PC-3 (cell line): ENCODE data around the gene CMTM4. TPM values are rescaled to one million over a fixed set of nuclear protein-coding genes. Genes with fewer than 3 reads are reported as not detected.
A peak's percentile ranks its signal among the peaks of the same experiment; 100 is the strongest.

Source experiments
- ATAC-seq: fragments of 200-7000 bp; cut with Tn5 transposase; 2 replicates; pipeline ENCODE4 v1.9.1; 2020; ENCODE audit warnings: mild to moderate bottlenecking, moderate library complexity
- Bru-seq: library from RNA; stranded (reverse); fragments of 400-500 nt; gene quantifications from one replicate; lab custom pipeline; 2021; lab: Mats Ljungman, UMichigan
- BruChase-seq, 2 experiments: library from RNA; stranded (reverse); fragments of 400-500 nt; gene quantifications; one replicate each; lab custom pipeline; 2021; lab: Mats Ljungman, UMichigan
- BruUV-seq: library from RNA; stranded (reverse); fragments of 400-500 nt; replicated peaks from 2 replicates; lab custom pipeline; 2021; lab: Mats Ljungman, UMichigan
- CTCF ChIA-PET: fragments of 300-600 bp; sonication (Branson Sonifier 250); formaldehyde crosslinking; loops from one replicate; lab custom pipeline; 2022; ENCODE audit warnings: antibody characterized with exemption; lab: Charles Lee
- POLR2A ChIA-PET: fragments of 300-600 bp; sonication (Branson Sonifier 250); formaldehyde crosslinking; loops from one replicate; lab custom pipeline; 2022; ENCODE audit warnings: antibody characterized with exemption; ENCODE audit not compliant: unreplicated experiment; lab: Charles Lee
- DNase-seq: peaks from one replicate; pipeline ENCODE4 v3.0.0-alpha.2; 2015
- H2AFZ ChIP-seq: fragments of 300-600 bp; sonication (generic); 2 replicates; pipeline ENCODE4 v1.6.0; 2016; ENCODE audit warnings: antibody characterized with exemption, low read length
- H3F3A ChIP-seq: fragments of 300-600 bp; sonication (generic); one replicate; pipeline ENCODE4 v1.6.0; 2017; ENCODE audit warnings: antibody characterized with exemption, low read length, control low read depth, mild to moderate bottlenecking; ENCODE audit not compliant: unreplicated experiment
- H3K27ac ChIP-seq: fragments of 300-600 bp; sonication (generic); 2 replicates; pipeline ENCODE4 v1.5.1; 2016; ENCODE audit warnings: mild to moderate bottlenecking, low read length
- H3K27me3 ChIP-seq: fragments of 300-600 bp; sonication (generic); 2 replicates; pipeline ENCODE4 v1.6.1; 2016; ENCODE audit warnings: low read length, mixed read lengths
- H3K36me3 ChIP-seq: fragments of 300-600 bp; sonication (generic); 2 replicates; pipeline ENCODE4 v1.6.1; 2016; ENCODE audit warnings: low read depth, mixed run types, low read length, mixed read lengths
- H3K4me1 ChIP-seq: fragments of 300-600 bp; sonication (generic); 2 replicates; pipeline ENCODE4 v1.5.1; 2016; ENCODE audit warnings: low read length; ENCODE audit not compliant: insufficient read depth
- H3K4me2 ChIP-seq: fragments of 300-600 bp; sonication (generic); 2 replicates; pipeline ENCODE4 v1.6.0; 2016; ENCODE audit warnings: low read length
- H3K4me3 ChIP-seq: fragments of 300-600 bp; sonication (generic); 2 replicates; pipeline ENCODE4 v1.5.1; 2016; ENCODE audit warnings: mild to moderate bottlenecking, low read length, mixed read lengths
- H3K79me2 ChIP-seq: fragments of 300-600 bp; sonication (generic); 2 replicates; pipeline ENCODE4 v1.6.1; 2017; ENCODE audit warnings: low read length, mixed read lengths
- H3K9ac ChIP-seq: fragments of 300-600 bp; sonication (generic); 2 replicates; pipeline ENCODE4 v1.6.0; 2016; ENCODE audit warnings: mild to moderate bottlenecking, low read length
- H3K9me2 ChIP-seq: fragments of 300-600 bp; sonication (generic); replicated peaks from 2 replicates; pipeline ENCODE4 v1.6.1; 2016; ENCODE audit warnings: mixed run types, low read length, mixed read lengths
- H3K9me3 ChIP-seq: fragments of 300-600 bp; sonication (generic); 2 replicates; pipeline ENCODE4 v1.6.1; 2016; ENCODE audit warnings: low read length, mixed read lengths
- H4K20me1 ChIP-seq: fragments of 300-600 bp; sonication (generic); 2 replicates; pipeline ENCODE4 v1.6.1; 2016; ENCODE audit warnings: low read length, mixed read lengths
- CTCF ChIP-seq: fragments of 300-600 bp; sonication (generic); conservative IDR thresholded peaks from 2 replicates; pipeline ENCODE4 v1.5.1; 2017; ENCODE audit warnings: antibody characterized with exemption, low read depth, mild to moderate bottlenecking, low read length
- EZH2 ChIP-seq: fragments of 300-600 bp; sonication (generic); IDR thresholded peaks from one replicate; pipeline ENCODE4 v1.6.1; 2017; ENCODE audit warnings: antibody characterized with exemption, mild to moderate bottlenecking, low read length; ENCODE audit not compliant: unreplicated experiment
- EZH2phosphoT487 ChIP-seq: fragments of 300-600 bp; sonication (generic); IDR thresholded peaks from 2 replicates; pipeline ENCODE4 v1.6.1; 2018; ENCODE audit warnings: mild to moderate bottlenecking, antibody characterized with exemption, low read length, borderline replicate concordance
- intact Hi-C: fragments of 100-400 bp; cut with micrococcal nuclease; formaldehyde crosslinking; loops from 2 replicates; pipeline ENCODE4 v1.9.0; 2023
- long read RNA-seq: library from polyadenylated mRNA; unstranded; transcript quantifications from one replicate; pipeline ENCODE4 v2.0.0, GENCODE V29; 2021; ENCODE audit not compliant: unreplicated experiment
- total RNA-seq: library from RNA; depleted of rRNA; stranded (reverse); fragments of >200 nt; gene quantifications from 2 replicates; pipeline ENCODE4 v1.2.3, GENCODE V29; 2014; rRNA removed

Gene CMTM4
- total RNA-seq: 16.9 and 17.0 TPM in 2 replicates
- Bru-seq, nascent RNA: percentile 61 among the genes with signal in this experiment
- percentile 70 among the genes with signal in this experiment for BruChase-seq, experiment 1, labeled RNA remaining after a 6-hour chase
- percentile 68 among the genes with signal in this experiment for BruChase-seq, experiment 2, labeled RNA remaining after a 2-hour chase
- long read RNA-seq, full-length matches to known transcripts: 21 of 25 reads
- long read RNA-seq, partial matches to known transcripts: 0 of 25 reads
- long read RNA-seq, other reads (novel, unspliced or antisense): 4 of 25 reads

- no peaks in the 10 kb centered on the region for H3K9me3 ChIP-seq
- peak within 1 kb of the TSS; percentile 98 for H3K4me2 ChIP-seq
- ChIA-PET POLR2A (interaction anchor here (0.5 kb wide), 1 partner anchor 643 kb away, joined by 7 read pairs; no protein-coding TSS in a partner anchor), CTCF (no interaction called here)
- H4K20me1 ChIP-seq: 0 out of 2 replicates have a peak, but pooled peaks cover 6% of the 10 kb centered on the region
- H2AFZ ChIP-seq: peak within 1 kb of the TSS; percentile 97
- BruUV-seq: no TSS peak
- peak; percentile 87 for DNase-seq
- H3K9me2 ChIP-seq: no peaks in the 10 kb centered on the region
- peak; percentile 32; the same call in 1 of the 2 replicates for TF ChIP-seq CTCF
- TF ChIP-seq EZH2phosphoT487: no peak
- intact Hi-C loops: loop anchor here (5.0 to 10.0 kb wide), 2 partner anchors 35 to 92 kb away; partner anchors contain the start of gene CMTM3
- H3F3A ChIP-seq: no peaks in the 10 kb centered on the region
- H3K36me3 ChIP-seq: no peaks in the 10 kb centered on the region
- peaks cover 42% of the 10 kb centered on the region for H3K79me2 ChIP-seq
- peak within 1 kb of the TSS; percentile 67 for H3K9ac ChIP-seq
- H3K27me3 ChIP-seq: no peaks in the 10 kb centered on the region
- H3K4me1 ChIP-seq: peaks cover 30% of the 10 kb centered on the region
- H3K4me3 ChIP-seq: peak within 1 kb of the TSS; percentile 87
- ATAC-seq: peak; percentile 84
- no peak within 1 kb of the TSS for H3K27ac ChIP-seq
Observed at GRCh38 chr16:66696669-66697630, at the start of gene CMTM4. TSS of gene CMTM4 (minus strand) at chr16:66696743. CDS start at chr16:66696525, 218 bp downstream.

GRCh38 chr16:66746048-66746447 is 49.5 kb upstream of the CMTM4 start:
- Histone ChIP-seq H4K20me1 (peaks cover 17% of the 10 kb centered on the region), H3K4me2 (no peak overlapping the region), H3K79me2 (peaks cover 63% of the 10 kb centered on the region), H3K9me3 (no peaks in the 10 kb centered on the region), H3K36me3 (peaks cover 34% of the 10 kb centered on the region), H3K9ac (no peak overlapping the region), H3K4me1 (peaks cover 24% of the 10 kb centered on the region), H3K9me2 (no peaks in the 10 kb centered on the region), H3K27ac (no peak overlapping the region), H3F3A (no peaks in the 10 kb centered on the region), H3K27me3 (no peaks in the 10 kb centered on the region), H3K4me3 (no peak overlapping the region), H2AFZ (no peak overlapping the region)
- DNase-seq: no peak
- ATAC-seq: no peak
- POLR2A ChIA-PET: no interaction called here
- intact Hi-C loops: no loop called here
- TF ChIP-seq CTCF (no peak), EZH2phosphoT487 (no peak), EZH2 (no peak)
- BruUV-seq: no TSS peak
- CTCF ChIA-PET: no interaction called here
